DOHH2 (cell line): ENCODE data around the gene RAB20.
A peak's percentile ranks its signal among the peaks of the same experiment; 100 is the strongest.

Experiments
- H3F3A ChIP-seq: fragments of 200-600 bp; sonication (generic), shearing (Covaris generic); 2 replicates; pipeline ENCODE4 v1.6.0; 2016; ENCODE audit warnings: antibody characterized with exemption, mild to moderate bottlenecking; ENCODE audit not compliant: control insufficient read depth, insufficient read depth
- H3K27ac ChIP-seq: fragments of 200-600 bp; sonication (generic); 2 replicates; pipeline ENCODE4 v1.5.1; 2014; ENCODE audit warnings: low read depth, mild to moderate bottlenecking, low read length, moderate library complexity
- H3K27me3 ChIP-seq: fragments of 200-600 bp; sonication (generic); 2 replicates; pipeline ENCODE4 v1.6.1; 2014; ENCODE audit warnings: mild to moderate bottlenecking, low read length, mixed read lengths; ENCODE audit not compliant: control insufficient read depth
- H3K36me3 ChIP-seq: fragments of 200-600 bp; sonication (generic); 2 replicates; pipeline ENCODE4 v1.6.1; 2014; ENCODE audit warnings: mild to moderate bottlenecking, low read length, moderate library complexity, mixed read lengths; ENCODE audit not compliant: control insufficient read depth
- H3K4me1 ChIP-seq: fragments of 200-600 bp; sonication (generic); 2 replicates; pipeline ENCODE4 v1.6.1; 2014; ENCODE audit warnings: mild to moderate bottlenecking, low read length, mixed read lengths; ENCODE audit not compliant: control insufficient read depth
- H3K4me2 ChIP-seq: fragments of 200-600 bp; sonication (generic); 2 replicates; pipeline ENCODE4 v1.6.0; 2014; ENCODE audit warnings: mild to moderate bottlenecking, low read length, moderate library complexity
- H3K4me3 ChIP-seq: fragments of 200-600 bp; sonication (generic); 2 replicates; pipeline ENCODE4 v1.5.1; 2014; ENCODE audit warnings: mild to moderate bottlenecking, low read length, mixed read lengths
- H3K79me2 ChIP-seq: fragments of 200-600 bp; sonication (generic); 2 replicates; pipeline ENCODE4 v1.6.1; 2014; ENCODE audit warnings: mild to moderate bottlenecking, low read length, mixed read lengths; ENCODE audit not compliant: control insufficient read depth
- H3K9me2 ChIP-seq: fragments of 200-600 bp; sonication (generic); replicated peaks from 2 replicates; pipeline ENCODE4 v1.6.1; 2014; ENCODE audit warnings: mild to moderate bottlenecking, low read length, mixed read lengths; ENCODE audit not compliant: control insufficient read depth
- H3K9me3 ChIP-seq: fragments of 200-600 bp; sonication (generic); 2 replicates; pipeline ENCODE4 v1.6.1; 2014; ENCODE audit warnings: antibody characterized with exemption, low read length, mixed read lengths; ENCODE audit not compliant: control insufficient read depth, insufficient read depth
- H4K20me1 ChIP-seq: fragments of 200-600 bp; sonication (generic); 2 replicates; pipeline ENCODE4 v1.6.0; 2014; ENCODE audit warnings: low read depth, mild to moderate bottlenecking, antibody characterized with exemption, low read length, moderate library complexity; ENCODE audit not compliant: control insufficient read depth, insufficient read depth
- CTCF ChIP-seq: fragments of 200-600 bp; sonication (generic); IDR thresholded peaks from one replicate; pipeline ENCODE4 v1.5.1; 2014; ENCODE audit warnings: antibody characterized with exemption, mild to moderate bottlenecking, low read depth, low read length; ENCODE audit not compliant: poor library complexity, severe bottlenecking
- EZH2phosphoT487 ChIP-seq: fragments of 200-600 bp; sonication (generic); IDR thresholded peaks from 2 replicates; pipeline ENCODE4 v1.6.1; 2017; ENCODE audit warnings: borderline replicate concordance, mild to moderate bottlenecking, antibody characterized with exemption, low read length, moderate library complexity, mixed read lengths

RAB20 gene

DNA sequence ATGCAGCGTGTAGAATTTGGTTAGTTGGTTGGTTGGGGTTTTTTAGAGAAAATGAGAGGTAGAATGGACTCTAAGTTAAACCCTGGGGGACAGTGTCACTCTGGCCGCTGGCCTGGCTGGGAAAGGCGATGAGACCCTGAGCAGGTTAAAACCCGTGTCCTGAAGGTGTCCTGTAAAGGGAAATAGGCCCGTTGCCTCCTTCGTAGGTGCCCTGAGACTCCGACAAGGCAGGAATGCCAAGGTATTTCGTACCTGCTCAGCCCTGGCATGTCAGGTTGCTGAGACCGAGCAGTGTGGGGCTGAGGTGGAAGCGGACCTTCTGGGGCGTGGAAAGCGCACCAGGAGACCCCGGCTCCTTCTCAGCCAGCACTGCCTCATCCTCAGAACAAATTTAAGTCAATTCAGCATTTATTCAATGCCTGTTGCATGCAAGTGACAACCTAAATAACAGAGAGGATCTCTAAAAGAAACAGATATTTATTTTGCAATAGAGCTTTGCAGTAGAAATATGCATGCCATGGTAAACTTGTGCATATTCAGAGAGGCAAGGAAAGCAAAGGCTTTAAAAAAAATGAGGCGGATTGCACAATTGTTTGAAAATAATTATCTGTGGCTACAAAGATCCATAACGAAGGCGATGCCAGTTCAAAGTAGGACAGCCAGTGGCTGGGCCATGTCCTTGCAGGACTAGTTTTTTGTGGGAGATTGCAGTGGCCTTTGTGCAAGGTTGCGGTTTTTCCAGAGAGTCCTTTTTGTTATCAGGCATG is 1.4 kb upstream of the RAB20 start:
- Histone ChIP-seq H3K9me2 (no peaks in the 10 kb centered on the region), H3K27ac (no peak overlapping the region), H3K4me2 (peak overlapping the region; percentile 80), H3K4me3 (peak overlapping the region; percentile 70; the same call in 1 of the 2 replicates), H3K4me1 (peaks cover 11% of the 10 kb centered on the region), H3K27me3 (peaks cover 48% of the 10 kb centered on the region), H3K9me3 (no peaks in the 10 kb centered on the region), H4K20me1 (no peaks in the 10 kb centered on the region), H3K79me2 (no peaks in the 10 kb centered on the region), H3K36me3 (no peaks in the 10 kb centered on the region), H3F3A (peaks cover 7% of the 10 kb centered on the region; the same call in 1 of the 2 replicates)
- no peak for TF ChIP-seq EZH2phosphoT487
- no peak for TF ChIP-seq CTCF

DNA sequence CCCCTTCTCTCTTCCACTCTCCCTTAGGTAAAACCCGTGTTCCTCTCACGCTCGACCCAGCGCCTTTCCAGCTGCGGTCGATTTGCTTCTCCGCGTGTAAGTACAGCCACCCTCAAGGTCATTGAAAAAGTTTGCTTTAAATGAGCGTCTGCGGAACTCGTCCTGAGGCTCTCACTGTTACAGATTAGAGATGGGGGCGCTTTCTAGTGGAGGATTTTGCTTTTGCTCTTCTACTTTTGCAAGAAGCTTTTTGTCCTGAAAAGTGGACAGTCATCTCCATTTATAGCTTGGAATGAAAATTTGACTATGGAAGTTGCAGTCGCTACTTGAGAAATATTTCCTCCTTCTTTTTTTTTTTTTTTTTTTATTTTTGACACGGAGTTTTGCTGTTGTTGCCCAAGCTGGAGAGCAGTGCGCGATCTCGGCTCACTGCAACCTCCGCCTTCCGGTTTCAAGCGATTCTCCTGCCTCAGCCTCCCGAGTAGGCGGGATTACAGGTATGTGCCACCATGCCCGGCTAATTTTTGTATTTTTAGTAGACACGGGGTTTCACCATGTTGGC is 595 bp upstream of the RAB20 start:
- Histone ChIP-seq H3K4me1 (peaks cover 11% of the 10 kb centered on the region), H3K4me2 (peak overlapping the region; percentile 80)
- TF ChIP-seq EZH2phosphoT487, result peak; percentile 62; the same call in 1 of the 2 replicates
- no peak for TF ChIP-seq CTCF

DNA sequence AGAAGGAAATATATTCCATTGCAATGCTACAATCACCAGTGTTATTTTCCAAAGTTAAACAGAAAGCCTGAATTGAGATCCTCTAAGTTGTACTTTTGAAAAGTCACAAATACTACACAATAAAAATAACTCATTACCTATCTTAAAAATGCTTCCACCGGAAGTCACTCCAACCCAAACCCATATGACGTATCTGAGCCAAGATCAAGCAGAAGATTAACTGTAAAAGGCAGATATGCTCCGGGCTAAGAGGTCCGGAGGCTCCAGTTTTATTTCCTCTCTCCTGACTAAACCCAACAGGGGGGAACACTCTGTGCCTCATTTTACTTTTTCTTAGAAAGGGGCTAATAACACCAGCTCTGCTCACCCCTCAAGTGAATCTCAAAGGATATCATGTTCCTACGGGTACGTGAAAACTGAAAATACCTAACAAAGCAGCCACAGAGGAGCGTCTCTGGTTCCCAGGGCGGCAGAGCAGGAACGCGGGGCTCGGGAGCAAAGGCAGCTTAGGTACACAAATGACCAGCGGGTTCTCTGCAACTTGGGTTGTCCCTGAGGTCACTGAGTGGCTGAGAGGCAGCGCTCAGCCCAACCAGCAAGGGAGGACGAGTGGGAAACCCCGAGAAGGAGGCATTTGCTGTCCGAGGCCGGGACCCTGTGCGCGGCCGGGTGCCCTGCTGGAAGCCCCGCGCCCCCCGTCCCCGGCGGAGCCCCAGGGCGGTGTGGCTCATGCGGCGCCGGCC is 750 bp downstream of the RAB20 start:
- H3F3A ChIP-seq, result peaks cover 7% of the 10 kb centered on the region; the same call in 1 of the 2 replicates
- no peaks in the 10 kb centered on the region for H3K36me3 ChIP-seq
- H3K27me3 ChIP-seq, result peaks cover 48% of the 10 kb centered on the region
- no peaks in the 10 kb centered on the region for H3K9me3 ChIP-seq
- H3K79me2 ChIP-seq, result no peaks in the 10 kb centered on the region
- no peaks in the 10 kb centered on the region for H3K9me2 ChIP-seq
- peak overlapping the region; percentile 58 for H3K4me2 ChIP-seq
- H4K20me1 ChIP-seq, result no peaks in the 10 kb centered on the region
- H3K27ac ChIP-seq, result no peak overlapping the region
- TF ChIP-seq CTCF, result no peak
- TF ChIP-seq EZH2phosphoT487, result peak; percentile 55; the same call in 1 of the 2 replicates
- peaks cover 11% of the 10 kb centered on the region for H3K4me1 ChIP-seq
- peak overlapping the region; percentile 52 for H3K4me3 ChIP-seq

More for the DNA sequence above, 595 bp upstream of the RAB20 start:
- no peaks in the 10 kb centered on the region for H4K20me1 ChIP-seq
- H3K9me3 ChIP-seq, result no peaks in the 10 kb centered on the region
- H3K36me3 ChIP-seq, result no peaks in the 10 kb centered on the region
- H3K27ac ChIP-seq, result no peak overlapping the region
- peak overlapping the region; percentile 70 for H3K4me3 ChIP-seq
- no peaks in the 10 kb centered on the region for H3K79me2 ChIP-seq
- peaks cover 48% of the 10 kb centered on the region for H3K27me3 ChIP-seq
- H3K9me2 ChIP-seq, result no peaks in the 10 kb centered on the region
- H3F3A ChIP-seq, result peaks cover 7% of the 10 kb centered on the region; the same call in 1 of the 2 replicates
